ENCODE results near the gene CTCF.
"Not testable (repeated sequence)": the region's sequence is repeated elsewhere in the genome, so short reads cannot be mapped to it uniquely, and the experiment has no call there.

The CTCF gene, protein sequence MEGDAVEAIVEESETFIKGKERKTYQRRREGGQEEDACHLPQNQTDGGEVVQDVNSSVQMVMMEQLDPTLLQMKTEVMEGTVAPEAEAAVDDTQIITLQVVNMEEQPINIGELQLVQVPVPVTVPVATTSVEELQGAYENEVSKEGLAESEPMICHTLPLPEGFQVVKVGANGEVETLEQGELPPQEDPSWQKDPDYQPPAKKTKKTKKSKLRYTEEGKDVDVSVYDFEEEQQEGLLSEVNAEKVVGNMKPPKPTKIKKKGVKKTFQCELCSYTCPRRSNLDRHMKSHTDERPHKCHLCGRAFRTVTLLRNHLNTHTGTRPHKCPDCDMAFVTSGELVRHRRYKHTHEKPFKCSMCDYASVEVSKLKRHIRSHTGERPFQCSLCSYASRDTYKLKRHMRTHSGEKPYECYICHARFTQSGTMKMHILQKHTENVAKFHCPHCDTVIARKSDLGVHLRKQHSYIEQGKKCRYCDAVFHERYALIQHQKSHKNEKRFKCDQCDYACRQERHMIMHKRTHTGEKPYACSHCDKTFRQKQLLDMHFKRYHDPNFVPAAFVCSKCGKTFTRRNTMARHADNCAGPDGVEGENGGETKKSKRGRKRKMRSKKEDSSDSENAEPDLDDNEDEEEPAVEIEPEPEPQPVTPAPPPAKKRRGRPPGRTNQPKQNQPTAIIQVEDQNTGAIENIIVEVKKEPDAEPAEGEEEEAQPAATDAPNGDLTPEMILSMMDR

DNA sequence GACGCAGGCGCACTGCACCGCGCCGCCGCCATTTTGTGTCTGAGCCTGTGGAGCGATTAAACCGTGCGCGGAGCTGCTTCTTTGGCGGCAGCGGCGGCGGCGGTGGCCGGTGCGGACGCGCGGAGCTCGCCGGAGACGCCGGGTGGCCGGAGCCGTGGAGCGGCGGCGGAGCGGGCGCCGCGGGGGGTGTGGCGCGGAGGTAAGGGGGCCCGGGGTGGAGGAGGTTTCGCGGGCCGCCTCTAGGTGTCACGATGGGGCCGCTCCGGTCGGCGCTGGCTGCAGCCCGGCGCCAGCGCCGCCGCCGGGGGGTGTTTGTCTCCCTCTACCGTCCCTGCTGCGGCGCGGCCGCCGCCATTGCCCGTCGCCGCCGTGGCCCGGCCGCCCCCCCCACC, at the start of gene CTCF:
CTCF (plus strand) TSS at position 1 of the 392 bp plus-strand sequence. CDS start 48,307 bp downstream, outside the sequence.
- DNase-seq (ENCODE audit: low spot score) = peak; percentile 92

DNA sequence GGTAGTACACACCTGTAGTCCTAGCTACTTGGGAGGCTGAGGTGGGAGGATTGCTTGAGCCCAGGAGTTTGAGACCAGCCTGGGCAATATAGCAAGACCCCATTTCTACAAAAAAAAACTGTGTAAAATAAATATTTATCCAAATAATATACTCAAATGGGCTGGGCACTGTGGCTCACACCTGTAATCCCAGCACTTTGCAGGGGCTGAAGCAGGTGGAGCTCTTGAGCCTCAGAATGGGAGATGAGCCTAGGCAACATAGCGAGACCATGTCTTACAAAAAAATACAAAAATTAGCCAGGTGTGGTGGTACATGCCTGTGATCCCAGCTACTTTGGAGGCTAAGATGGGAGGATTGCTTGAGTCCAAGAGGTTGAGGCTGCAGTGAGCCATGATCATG, 48.4 kb upstream of the CTCF start:
- not testable (repeated sequence) for DNase-seq (ENCODE audit: low spot score)

DNA sequence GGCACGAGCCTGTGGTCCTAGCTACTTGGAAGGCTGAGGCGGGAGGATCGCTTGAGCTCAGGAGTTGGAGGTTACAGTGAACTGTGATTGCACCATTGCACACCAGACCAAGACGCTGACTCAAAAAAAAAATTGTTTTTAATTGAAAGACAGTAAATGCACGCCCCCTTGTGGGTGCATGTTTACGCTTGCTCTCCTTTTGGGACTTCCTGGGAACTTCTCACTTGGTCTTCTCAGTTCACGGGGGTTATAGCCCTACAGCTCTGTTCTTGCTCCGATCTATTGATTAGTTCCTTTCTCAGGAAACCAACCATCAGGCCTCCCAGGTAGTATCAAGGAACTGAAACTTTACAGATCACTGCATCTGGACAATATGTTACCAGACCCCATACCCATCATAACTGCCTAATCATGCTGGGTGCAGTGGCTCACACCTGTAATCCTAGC, 47.9 kb upstream of the CTCF start:
- DNase-seq (ENCODE audit: low spot score) = peak; percentile 70

DNA sequence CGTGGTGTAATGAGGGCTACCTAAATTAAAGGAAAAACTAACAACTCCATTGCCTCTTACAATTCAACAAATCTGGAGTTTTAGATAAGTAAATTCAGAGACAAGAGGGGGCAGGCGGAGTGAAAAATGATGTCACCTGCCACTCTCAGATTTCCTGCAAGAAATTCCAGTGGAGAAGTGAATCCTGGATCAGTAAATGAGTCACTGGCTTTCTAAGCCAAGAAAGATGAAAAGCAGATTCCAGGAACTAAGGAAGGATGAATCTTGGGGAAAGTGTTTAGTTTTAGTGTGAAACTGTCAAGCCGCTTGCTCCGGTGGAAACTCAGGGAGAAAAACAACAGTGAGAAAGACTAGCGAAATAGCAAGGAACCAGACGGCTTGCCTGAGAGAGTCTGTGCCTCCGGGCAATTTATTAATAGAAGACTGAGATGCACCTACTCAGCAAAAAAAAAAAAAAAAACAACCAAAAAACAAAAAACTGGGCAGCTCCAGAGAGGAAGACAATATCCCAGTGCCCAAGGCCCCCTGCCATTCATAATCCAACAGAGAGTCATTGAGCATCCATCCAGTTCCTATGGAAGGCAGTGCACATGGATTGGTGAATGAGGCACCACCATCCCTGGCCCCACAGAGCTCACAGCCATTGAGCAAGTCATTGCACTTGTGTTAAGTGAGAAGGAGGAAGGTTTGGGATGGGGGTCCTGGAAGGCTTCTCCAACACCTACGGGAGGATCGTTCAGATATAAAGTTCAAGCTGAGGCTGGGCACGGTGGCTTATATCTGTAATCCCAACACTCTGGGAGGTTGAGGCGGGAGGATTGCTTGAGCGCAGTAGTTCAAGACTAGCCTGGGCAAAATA, 45.8 kb upstream of the CTCF start:
- DNase-seq (ENCODE audit: low spot score) = peak; percentile 59

DNA sequence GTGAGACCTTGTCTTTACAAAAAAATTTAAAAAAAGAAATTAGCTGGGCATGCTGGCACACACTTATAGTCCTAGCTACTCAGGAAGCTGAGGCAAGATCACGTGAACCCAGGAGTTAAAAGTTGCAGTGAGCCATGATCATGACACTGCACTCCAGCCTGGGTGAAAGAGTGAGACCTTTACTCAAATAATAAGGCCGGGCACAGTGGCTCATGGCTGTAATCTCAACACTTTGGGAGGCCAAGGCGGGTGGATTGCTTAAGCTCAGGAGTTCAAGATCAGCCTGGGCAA, 45.2 kb upstream of the CTCF start:
- no peak for DNase-seq (ENCODE audit: low spot score)

DNA sequence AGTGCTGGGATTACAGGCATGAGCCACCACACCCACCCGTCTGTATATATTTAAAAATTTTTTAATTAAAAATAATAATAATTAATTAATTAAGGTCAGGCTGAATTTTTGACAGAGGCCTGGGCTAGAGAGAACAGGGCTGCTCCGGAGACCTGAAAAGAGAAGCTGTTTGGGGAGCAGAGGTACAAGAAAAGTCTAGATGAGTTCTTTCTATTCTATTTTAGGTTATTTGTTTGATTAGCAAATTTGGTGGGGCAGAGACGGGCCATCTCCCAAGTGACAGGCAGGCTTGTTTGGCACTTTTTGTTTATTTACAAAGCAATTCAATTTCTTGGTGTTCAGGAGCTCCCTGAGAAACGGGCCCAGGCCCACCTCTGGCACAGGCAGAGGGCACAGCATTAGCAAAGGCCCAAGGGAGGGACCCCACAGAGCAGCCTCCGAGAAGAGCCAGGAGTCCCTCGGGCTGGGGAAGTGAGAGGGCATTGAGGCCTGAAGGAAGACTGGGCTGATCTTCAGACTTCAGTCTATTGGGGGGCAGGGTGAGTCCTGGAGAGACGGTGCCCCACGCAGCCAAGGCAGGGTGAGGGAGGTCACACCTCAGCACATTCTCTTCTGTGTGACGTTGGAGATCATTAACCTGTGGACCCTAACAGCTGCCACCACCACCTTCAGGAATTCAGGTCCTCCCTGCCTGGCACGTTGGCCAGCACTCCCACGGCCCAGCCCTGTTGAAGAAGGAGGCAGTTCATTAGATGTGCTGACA, 44.5 kb upstream of the CTCF start:
- no peak for DNase-seq (ENCODE audit: low spot score)

DNA sequence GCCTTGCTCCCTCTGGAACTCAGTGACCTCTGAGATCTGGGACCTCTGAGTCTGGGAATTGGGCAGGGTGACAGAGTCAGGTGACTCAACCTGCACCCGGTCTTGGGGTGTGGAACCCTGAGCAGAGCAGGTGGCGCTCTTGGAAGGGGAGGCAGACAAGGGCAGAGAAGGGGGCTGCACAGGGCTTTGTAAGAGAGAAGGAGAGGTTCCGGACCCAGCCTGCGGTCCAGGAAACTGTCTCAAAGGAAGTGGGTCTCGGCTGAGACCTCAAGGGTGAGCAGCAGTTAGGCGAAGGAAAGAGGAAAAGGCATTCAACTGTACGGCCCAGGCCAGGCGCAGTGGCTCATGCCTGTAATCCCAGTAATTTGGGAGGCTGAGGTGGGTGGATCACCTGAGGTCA, 43.6 kb upstream of the CTCF start:
- no peak for DNase-seq (ENCODE audit: low spot score)

DNA sequence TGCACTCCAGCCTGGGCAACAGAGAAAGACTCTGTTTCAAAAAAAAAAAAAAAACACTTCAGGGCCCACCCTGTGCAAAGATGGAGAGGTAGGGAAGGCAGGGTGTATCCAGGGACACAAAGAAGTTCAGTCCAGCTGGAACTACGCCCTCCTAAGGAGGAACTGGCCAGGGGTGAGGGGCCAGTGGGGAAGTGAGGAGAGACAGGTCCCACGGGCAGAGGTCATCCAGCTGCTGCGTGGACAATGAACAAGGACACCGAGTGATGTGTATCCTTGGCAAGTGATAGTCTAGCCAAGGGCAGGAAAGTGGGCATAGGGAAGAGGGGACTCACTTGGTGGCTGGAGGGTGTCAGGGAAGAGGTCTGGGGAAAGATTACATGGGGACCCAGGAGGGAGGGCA, 43.1 kb upstream of the CTCF start:
- no peak for DNase-seq (ENCODE audit: low spot score)

DNA sequence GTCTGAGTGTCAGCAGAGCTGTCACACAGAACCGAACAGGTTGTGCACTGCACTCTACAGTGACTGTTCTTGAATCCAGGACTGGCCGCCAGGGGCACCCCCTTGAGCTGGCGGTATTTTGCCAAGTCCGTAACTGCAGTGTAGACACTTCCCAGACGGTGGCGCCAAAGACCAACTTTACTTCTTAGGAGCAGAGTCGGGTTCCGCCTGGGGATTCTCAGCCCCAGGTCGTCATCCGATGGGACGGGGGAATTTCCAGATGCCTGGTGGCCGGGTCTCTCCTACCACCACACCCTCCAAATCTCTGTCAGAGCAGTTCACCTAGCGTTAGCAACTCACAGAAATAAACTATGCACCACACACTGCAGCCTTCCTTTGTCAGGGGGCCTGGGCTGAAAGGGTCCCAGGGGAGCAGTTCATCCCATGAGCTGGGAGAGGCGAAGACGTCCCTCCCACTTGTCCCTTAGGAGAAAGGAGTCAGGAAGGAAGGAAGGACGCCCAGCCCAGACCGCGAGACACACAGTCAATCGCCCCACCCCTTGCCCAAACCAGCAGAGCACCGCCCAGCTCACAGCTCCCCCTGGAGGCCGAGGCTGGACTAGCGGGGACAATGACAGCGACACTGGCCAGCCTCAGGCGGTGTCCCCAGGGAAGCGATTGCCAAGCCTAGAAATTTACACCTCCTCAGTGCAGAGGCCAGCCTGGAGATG, 41.1 kb upstream of the CTCF start:
- DNase-seq (ENCODE audit: low spot score) = peak; percentile 95

DNA sequence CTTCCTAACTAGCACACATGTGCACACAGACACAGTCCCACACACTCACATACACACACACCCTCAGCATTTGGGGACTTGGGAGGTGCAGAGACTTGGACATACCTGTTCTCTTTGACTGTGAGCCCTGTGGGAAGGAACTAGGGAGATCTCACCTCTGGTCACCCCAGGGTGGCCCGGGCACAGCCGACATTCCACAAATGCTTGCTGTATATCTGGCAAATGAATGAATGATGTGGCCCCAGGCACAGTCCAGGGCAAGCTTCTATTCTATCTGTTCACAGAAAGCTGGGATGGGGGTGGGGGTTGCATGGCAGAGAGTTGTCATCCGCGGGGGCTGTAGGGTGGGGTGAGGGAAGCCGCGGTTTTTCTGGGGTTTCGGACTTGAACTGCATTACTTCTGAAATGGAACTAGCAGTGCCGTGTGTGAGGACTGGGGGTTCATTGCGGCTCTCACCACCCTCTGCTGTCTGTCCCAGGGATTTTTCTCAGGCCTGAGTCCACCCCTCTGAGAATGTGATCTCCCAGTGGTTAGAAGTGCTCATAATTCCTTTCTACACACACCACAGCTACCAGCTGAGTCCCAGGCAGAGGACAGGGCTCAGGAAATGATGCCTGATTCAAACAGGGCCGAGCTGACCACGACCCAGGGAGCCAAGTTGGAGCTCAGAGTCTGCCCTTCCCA, 37.0 kb upstream of the CTCF start:
- DNase-seq (ENCODE audit: low spot score) = no peak

DNA sequence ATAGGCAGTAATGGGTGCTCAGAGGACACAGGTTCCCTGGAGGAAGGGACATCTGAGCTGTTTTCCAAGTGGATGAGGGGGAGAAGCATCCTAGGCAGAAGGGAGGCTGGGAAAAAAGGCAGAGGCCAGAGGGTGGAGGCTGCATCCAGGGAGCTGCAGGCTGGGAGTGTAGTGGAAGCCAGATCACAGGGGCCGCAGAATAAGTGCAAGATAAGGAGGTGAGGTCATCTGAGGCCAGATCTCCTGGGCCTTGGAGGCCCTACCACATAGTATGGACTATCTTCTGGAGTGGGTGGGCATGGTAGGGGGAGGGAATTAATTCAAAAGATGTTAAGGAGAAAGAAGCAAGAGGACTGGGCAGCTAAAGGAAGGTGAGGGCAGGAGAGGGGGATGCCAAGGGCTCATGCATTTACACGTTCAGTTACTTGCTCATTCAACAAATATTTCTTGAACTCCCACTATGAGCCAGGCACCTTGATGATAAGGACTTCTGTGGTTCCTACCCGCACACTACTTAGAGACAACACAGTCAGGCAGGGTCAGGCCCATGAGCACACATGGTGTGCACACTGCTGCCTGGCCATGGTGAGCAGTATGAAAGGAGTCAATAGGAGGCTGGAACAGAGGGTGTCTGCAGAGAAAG, 36.1 kb upstream of the CTCF start:
- no peak for DNase-seq (ENCODE audit: low spot score)

DNA sequence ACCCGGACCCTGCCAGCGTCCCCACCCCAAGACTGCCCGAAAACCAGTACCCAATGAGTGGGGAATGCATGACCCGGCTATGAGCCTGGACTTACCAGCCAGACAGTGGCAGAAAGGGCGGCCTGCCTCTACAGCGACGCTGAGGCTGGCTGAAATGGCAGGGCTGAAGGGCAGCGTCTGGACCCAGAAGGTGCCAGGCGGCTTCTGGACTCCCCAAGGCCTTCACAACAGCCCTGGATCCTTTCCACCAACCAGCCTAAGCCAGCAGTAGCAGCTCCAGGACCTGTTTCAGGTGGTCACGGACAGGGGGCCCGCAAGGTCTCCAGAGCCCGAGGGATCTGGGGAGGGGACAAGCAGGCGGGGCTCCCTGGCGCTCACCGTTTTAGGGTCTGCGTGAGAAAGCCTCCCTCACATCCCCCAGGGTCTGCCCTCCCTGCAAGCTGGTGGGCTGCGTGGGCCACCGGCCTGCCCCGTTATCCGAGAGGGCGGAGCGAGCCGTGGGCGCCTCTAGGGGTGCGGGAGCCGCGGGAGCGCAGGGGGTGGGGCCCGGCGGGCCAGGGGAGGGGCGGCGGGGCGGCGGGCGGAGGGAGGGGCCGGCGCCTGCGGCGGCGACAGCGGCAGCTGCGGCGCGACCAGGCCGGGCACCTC, 34.0 kb upstream of the CTCF start, which contains the start of gene RIPOR1:
RIPOR1 (plus strand) TSS at position 608 of the 648 bp plus-strand sequence. CDS start 9,618 bp downstream, outside the sequence.
- DNase-seq (ENCODE audit: low spot score) = peak; percentile 86

DNA sequence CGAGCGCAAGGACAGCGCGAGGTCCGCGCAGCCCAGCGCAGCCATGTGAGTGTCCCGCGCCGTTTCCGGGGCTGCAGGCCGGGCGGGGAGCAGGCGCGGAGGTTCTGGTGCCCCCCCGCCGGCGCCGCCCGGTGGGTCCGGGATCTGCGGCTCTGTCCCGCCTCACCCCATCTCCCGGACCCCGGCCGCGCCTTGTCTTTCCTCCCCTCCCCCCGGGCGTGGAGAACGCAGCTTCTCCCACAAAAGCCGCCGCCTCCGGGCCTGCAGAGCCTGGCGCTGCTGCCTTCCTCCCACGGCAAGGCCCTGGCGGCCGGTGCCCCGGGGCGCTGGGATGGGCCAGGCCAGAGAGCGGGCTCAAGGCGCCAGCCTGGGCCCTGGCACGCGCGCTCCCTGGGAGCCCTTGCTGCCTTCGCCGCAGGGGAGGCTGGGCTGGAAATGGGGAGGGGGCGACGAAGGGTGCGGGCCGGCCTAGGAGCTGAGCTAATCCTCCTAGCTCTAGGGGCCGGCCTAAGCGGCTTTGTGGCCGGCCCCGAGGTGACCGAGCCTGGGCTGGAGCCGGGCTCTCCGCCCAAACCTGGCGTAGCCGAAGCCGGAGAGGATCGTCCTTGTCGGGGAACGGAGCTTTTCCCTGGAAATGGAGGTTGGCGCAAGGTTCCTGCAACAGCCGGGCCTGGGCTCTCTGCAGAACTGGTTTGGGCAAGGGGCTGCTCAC, 33.3 kb upstream of the CTCF start:
- peak; percentile 68 for DNase-seq (ENCODE audit: low spot score)

DNA sequence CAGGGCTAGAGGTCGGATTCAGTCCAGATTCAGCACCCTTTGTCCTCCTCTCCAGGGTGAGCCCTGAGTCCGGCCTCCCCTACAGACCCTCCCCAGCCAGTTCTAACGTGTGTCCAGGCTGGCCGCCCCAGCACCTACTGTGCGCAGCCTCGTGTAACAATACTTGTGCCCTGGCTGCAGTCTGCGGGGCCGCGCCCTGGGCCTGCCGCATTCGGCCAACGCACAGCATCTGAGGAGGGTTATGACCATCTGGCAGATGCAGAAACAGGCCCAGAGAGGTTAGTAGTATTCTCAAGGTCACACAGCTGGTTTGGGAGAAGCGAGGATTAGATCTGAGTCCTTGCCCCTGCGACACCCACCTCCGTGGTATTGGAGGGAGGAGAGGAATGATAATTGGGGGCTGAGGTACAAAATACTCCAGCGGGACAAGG, 32.7 kb upstream of the CTCF start:
- DNase-seq (ENCODE audit: low spot score) = no peak

DNA sequence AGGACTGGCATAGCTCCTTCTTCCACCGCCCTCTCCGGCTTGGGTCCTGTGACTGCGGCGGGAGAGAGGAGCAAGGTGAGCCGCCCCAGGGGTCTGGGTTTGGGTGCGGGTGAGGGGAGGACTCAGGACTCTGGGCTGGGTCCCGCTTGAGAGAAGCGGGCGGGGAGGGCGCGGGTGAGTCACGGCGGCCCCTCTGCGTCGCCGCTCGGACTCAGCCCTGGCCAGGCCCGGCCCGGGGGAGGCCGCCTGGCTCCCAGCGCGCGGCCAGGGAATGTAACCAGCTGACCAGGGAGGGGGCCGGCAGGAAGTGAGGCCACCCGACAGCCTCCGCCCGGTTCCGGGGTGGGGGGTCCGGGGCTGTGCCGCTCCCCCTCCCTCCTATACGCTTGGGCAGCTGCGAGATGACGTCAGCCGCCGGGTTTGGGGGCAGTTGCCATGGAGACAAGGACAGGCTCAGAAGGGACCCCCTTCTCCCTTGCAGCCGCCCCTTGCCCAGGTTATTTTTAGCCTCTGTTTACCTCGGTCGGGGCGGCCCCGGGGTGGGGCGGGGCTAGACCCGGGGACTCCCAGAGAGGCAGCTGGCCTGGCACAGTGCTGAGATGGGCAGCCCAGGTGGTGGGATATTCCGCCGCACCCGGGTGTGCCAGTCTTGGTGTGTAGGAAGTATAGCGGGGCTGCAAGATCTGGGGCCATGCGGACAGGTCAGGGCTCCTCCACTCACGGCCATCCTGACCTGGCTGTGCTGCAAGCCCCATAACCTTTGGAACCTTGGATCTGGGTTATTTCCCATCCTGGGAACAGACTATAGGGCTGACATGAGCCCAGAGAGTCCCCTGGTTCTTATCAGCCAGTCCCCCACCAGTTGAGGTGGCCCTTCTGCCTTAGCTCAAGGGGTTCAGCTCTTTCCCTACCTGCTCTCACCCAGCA, 32.0 kb upstream of the CTCF start:
- DNase-seq (ENCODE audit: low spot score) = peak; percentile 90

DNA sequence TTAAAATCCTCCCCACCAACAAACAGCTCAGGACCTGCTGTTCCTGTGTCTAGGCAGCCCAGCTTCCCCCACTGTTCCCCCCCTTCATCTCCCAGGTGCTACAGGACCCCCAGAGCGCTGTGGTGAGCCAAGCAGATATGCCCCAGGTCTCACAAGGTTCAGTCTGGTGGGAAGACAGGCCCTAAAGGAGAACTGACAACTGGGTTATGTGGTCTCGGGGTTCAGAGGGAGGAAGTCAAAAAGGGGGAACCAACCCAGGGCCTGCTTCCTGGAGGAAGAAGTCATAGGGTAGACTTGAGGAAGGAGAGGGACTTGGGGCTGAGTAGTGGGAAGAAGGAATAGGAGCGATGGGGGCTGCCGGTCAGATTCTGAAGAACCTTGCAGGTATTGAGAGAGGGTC, 31.1 kb upstream of the CTCF start:
- DNase-seq (ENCODE audit: low spot score) = no peak

DNA sequence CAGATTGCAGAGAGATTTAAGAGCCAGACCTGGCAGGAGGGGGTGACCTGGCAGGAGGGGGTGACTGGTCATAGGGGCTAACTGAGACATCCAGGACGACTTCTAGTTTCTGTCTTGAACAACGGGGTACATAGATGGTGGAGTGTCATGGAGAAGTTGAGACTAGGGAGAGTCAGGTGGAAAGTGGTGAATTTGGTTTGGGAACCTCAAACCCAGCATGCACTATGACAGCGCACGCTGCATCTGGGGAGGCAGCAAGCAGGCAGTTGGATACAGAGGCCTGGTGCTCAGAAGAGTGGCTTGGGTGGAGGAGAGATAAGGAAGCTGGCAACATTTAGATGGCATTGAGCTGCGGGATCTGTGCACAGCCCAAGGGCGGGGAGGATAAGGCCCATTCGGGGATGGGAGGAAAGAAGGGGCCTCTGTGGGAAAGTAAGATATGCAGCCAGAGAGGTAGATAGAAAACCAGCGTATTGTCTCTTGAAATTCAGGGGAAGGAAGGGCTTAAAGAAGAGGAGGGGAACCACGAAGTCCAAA, 29.2 kb upstream of the CTCF start:
- DNase-seq (ENCODE audit: low spot score) = no peak

Data from AG20443 (cell line).